ENCODE measurements around the gene FLYWCH1.

GRCh38 chr16:2933701-2934100 is 22.0 kb downstream of the FLYWCH1 start:
- TF ChIP-seq CTCF (conservative IDR thresholded peaks at IDR 0.05; ENCODE audit: low read length) (no peak), EZH2phosphoT487 (IDR thresholded peaks at IDR 0.05; ENCODE audit: borderline replicate concordance, low read depth, low read length) (no peak)

Data from OCI-LY7 (cell line).